ENCODE measurements around the gene PRKD1.
A peak's percentile ranks its signal among the peaks of the same experiment; 100 is the strongest.

Gene PRKD1

DNA sequence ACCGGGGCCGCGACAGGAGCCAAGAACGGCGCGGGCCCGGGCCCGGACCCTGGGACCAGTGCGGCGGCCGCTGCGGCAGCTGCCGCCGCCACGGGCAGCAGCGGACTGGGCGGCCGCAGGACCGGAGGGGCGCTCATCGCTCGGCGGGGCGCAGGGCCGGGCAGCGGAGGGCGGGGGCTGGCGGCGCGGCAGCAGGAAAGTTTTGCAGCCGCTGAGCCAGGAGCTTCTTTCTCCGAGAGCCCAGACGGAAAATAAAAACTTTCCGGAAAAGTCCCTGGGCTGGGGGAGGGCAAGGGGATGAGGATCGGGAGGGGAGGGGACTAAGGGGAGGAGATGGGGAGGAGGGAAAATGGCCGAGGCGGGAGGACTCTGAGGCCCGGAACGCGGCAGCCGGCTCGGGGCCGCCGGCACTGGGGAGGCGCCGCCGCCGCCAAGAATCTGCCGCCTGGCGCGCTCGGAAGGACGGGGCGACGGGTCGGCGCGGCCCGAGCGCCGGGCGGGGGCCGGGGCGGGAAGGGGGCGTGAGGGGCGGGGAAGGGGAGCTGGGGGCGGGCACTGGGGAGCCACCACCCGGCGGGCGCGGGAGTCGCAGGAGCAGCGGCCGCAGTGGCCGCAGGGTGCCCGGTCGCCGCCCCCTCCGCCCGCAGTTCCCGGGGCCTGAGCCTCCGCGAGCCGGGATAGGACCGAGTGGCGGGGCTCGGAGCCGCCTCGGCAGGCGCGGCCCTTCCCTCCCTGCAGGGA, at the start of gene PRKD1:
TSS of gene PRKD1 (minus strand) at position 472 of the 741 bp plus-strand sequence.
- no peak for TF ChIP-seq BACH2 (CRISPR knock-in tag; IDR thresholded peaks at IDR 0.05; ENCODE audit: borderline replicate concordance)
- peak; percentile 76 for ATAC-seq

DNA sequence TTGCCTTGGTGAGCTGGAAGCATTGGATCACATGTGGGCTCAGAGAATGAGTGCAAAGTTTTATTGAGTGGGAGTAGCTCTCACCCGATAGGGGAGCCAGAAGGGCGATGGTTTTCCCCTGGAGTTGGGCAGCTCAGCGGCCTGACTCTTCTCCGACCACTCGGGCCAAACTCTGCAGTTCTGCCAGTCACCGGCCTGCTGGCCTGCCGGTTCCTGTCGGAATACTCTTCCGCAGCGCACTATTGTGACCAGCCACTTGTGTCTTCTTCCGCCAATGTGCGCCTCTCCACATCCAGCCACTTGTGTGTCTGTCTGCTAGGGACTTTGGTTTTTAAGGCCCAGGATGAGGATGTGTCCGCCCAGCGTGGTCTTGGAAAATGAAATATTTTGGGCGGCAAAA, 43.5 kb upstream of the PRKD1 start:
- TF ChIP-seq ZNF70 (CRISPR knock-in tag; IDR thresholded peaks at IDR 0.05) (no peak), OSR1 (CRISPR knock-in tag; IDR thresholded peaks at IDR 0.05) (no peak), TCF4 (CRISPR knock-in tag; IDR thresholded peaks at IDR 0.05; ENCODE audit: borderline replicate concordance) (no peak), ESRRG (CRISPR knock-in tag; IDR thresholded peaks at IDR 0.05) (no peak)
- ATAC-seq, result no peak

DNA sequence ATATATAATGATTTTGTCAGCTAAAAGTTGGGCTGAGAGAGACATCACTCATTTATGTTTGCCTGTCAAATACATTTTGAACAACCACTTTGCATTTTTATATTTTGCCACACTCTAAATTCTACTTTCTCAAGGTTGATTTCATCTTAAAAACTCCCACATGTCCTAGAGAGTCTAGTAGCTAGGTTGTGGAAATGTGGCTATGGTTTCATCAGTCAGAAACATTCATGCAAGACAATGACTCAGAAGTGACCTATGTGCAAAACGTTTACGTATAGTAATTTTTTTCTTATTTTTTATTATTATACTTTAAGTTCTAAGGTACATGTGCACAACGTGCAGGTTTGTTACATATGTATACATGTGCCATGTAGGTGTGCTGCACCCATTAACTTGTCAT, 27.4 kb upstream of the PRKD1 start:
- no peak for ATAC-seq
- no peak for TF ChIP-seq BACH2 (CRISPR knock-in tag; IDR thresholded peaks at IDR 0.05; ENCODE audit: borderline replicate concordance)
- TF ChIP-seq, protein P1, sequence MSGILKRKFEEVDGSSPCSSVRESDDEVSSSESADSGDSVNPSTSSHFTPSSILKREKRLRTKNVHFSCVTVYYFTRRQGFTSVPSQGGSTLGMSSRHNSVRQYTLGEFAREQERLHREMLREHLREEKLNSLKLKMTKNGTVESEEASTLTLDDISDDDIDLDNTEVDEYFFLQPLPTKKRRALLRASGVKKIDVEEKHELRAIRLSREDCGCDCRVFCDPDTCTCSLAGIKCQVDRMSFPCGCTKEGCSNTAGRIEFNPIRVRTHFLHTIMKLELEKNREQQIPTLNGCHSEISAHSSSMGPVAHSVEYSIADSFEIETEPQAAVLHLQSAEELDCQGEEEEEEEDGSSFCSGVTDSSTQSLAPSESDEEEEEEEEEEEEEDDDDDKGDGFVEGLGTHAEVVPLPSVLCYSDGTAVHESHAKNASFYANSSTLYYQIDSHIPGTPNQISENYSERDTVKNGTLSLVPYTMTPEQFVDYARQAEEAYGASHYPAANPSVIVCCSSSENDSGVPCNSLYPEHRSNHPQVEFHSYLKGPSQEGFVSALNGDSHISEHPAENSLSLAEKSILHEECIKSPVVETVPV (CRISPR knock-in tag; IDR thresholded peaks at IDR 0.05), result no peak
- no peak for TF ChIP-seq ZNF70 (CRISPR knock-in tag; IDR thresholded peaks at IDR 0.05)
- TF ChIP-seq, protein P2, sequence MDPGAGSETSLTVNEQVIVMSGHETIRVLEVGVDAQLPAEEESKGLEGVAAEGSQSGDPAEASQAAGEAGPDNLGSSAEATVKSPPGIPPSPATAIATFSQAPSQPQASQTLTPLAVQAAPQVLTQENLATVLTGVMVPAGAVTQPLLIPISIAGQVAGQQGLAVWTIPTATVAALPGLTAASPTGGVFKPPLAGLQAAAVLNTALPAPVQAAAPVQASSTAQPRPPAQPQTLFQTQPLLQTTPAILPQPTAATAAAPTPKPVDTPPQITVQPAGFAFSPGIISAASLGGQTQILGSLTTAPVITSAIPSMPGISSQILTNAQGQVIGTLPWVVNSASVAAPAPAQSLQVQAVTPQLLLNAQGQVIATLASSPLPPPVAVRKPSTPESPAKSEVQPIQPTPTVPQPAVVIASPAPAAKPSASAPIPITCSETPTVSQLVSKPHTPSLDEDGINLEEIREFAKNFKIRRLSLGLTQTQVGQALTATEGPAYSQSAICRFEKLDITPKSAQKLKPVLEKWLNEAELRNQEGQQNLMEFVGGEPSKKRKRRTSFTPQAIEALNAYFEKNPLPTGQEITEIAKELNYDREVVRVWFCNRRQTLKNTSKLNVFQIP (CRISPR knock-in tag; IDR thresholded peaks at IDR 0.05; ENCODE audit: borderline replicate concordance, low read depth), result no peak
- no peak for TF ChIP-seq RARB (CRISPR knock-in tag; IDR thresholded peaks at IDR 0.05)
- TF ChIP-seq PPARA (CRISPR knock-in tag; IDR thresholded peaks at IDR 0.05; ENCODE audit: borderline replicate concordance), result no peak
- TF ChIP-seq CSDC2 (CRISPR knock-in tag; IDR thresholded peaks at IDR 0.05), result no peak
- no peak for TF ChIP-seq ZNF8 (CRISPR knock-in tag; IDR thresholded peaks at IDR 0.05)
- TF ChIP-seq, protein P3, sequence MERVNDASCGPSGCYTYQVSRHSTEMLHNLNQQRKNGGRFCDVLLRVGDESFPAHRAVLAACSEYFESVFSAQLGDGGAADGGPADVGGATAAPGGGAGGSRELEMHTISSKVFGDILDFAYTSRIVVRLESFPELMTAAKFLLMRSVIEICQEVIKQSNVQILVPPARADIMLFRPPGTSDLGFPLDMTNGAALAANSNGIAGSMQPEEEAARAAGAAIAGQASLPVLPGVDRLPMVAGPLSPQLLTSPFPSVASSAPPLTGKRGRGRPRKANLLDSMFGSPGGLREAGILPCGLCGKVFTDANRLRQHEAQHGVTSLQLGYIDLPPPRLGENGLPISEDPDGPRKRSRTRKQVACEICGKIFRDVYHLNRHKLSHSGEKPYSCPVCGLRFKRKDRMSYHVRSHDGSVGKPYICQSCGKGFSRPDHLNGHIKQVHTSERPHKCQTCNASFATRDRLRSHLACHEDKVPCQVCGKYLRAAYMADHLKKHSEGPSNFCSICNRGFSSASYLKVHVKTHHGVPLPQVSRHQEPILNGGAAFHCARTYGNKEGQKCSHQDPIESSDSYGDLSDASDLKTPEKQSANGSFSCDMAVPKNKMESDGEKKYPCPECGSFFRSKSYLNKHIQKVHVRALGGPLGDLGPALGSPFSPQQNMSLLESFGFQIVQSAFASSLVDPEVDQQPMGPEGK (CRISPR knock-in tag; IDR thresholded peaks at IDR 0.05; ENCODE audit: borderline replicate concordance), result no peak
- no peak for TF ChIP-seq TOX (CRISPR knock-in tag; IDR thresholded peaks at IDR 0.05; ENCODE audit: borderline replicate concordance)
- TF ChIP-seq, protein P4, sequence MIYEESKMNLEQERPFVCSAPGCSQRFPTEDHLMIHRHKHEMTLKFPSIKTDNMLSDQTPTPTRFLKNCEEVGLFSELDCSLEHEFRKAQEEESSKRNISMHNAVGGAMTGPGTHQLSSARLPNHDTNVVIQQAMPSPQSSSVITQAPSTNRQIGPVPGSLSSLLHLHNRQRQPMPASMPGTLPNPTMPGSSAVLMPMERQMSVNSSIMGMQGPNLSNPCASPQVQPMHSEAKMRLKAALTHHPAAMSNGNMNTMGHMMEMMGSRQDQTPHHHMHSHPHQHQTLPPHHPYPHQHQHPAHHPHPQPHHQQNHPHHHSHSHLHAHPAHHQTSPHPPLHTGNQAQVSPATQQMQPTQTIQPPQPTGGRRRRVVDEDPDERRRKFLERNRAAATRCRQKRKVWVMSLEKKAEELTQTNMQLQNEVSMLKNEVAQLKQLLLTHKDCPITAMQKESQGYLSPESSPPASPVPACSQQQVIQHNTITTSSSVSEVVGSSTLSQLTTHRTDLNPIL (CRISPR knock-in tag; IDR thresholded peaks at IDR 0.05; ENCODE audit: low read depth), result no peak
- TF ChIP-seq OSR1 (CRISPR knock-in tag; IDR thresholded peaks at IDR 0.05), result no peak
- TF ChIP-seq ISL1 (CRISPR knock-in tag; IDR thresholded peaks at IDR 0.05), result no peak

DNA sequence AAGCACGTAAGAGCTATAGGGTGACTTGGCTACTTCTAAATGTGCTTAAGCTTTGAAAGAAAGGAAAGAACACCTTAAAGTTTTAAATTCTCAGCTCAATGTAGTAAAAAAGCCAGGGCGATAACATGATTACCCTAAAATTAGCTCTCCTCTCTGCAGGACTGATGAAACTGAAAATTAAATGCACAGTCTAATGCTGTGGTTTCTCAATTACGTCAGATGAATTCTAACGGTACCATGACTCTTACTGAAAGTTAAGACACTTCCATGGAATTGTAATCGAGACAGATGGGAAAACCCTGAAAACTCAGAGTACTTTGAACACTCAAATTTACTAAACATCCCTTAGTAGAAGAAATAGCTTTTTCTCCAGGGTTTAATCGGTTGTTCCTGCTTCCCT, 25.9 kb upstream of the PRKD1 start:
- no peak for ATAC-seq
- TF ChIP-seq PPARA (CRISPR knock-in tag; IDR thresholded peaks at IDR 0.05; ENCODE audit: borderline replicate concordance) (no peak), RARB (CRISPR knock-in tag; IDR thresholded peaks at IDR 0.05) (no peak), ZC3H10 (CRISPR knock-in tag; IDR thresholded peaks at IDR 0.05) (no peak), ZFP30 (CRISPR knock-in tag; IDR thresholded peaks at IDR 0.05) (no peak), ZNF70 (CRISPR knock-in tag; IDR thresholded peaks at IDR 0.05) (no peak), ISL1 (CRISPR knock-in tag; IDR thresholded peaks at IDR 0.05) (no peak), BACH2 (CRISPR knock-in tag; IDR thresholded peaks at IDR 0.05; ENCODE audit: borderline replicate concordance) (no peak), OSR1 (CRISPR knock-in tag; IDR thresholded peaks at IDR 0.05) (no peak), CSDC2 (CRISPR knock-in tag; IDR thresholded peaks at IDR 0.05) (no peak), ESRRG (CRISPR knock-in tag; IDR thresholded peaks at IDR 0.05) (no peak)
- TF ChIP-seq, protein P5, sequence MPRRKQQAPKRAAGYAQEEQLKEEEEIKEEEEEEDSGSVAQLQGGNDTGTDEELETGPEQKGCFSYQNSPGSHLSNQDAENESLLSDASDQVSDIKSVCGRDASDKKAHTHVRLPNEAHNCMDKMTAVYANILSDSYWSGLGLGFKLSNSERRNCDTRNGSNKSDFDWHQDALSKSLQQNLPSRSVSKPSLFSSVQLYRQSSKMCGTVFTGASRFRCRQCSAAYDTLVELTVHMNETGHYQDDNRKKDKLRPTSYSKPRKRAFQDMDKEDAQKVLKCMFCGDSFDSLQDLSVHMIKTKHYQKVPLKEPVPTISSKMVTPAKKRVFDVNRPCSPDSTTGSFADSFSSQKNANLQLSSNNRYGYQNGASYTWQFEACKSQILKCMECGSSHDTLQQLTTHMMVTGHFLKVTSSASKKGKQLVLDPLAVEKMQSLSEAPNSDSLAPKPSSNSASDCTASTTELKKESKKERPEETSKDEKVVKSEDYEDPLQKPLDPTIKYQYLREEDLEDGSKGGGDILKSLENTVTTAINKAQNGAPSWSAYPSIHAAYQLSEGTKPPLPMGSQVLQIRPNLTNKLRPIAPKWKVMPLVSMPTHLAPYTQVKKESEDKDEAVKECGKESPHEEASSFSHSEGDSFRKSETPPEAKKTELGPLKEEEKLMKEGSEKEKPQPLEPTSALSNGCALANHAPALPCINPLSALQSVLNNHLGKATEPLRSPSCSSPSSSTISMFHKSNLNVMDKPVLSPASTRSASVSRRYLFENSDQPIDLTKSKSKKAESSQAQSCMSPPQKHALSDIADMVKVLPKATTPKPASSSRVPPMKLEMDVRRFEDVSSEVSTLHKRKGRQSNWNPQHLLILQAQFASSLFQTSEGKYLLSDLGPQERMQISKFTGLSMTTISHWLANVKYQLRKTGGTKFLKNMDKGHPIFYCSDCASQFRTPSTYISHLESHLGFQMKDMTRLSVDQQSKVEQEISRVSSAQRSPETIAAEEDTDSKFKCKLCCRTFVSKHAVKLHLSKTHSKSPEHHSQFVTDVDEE (CRISPR knock-in tag; IDR thresholded peaks at IDR 0.05), result no peak
- TF ChIP-seq, protein P3 (CRISPR knock-in tag; IDR thresholded peaks at IDR 0.05; ENCODE audit: borderline replicate concordance), result no peak
- TF ChIP-seq, protein P2 (CRISPR knock-in tag; IDR thresholded peaks at IDR 0.05; ENCODE audit: borderline replicate concordance, low read depth), result no peak

Data from SK-N-SH treated with all-trans-retinoic acid at 6 μM for 48 hours (cell line).